GM12892 (cell line): ENCODE results near the gene NGF.

ENCODE experiments used
- POLR2A ChIP-seq: IDR thresholded peaks from 2 replicates; pipeline ENCODE4 v1.6.1; 2011; ENCODE audit warnings: low read depth, low read length, control low read depth
- POLR2AphosphoS5 ChIP-seq: IDR thresholded peaks from 2 replicates; pipeline ENCODE4 v1.6.1; 2011; ENCODE audit warnings: low read depth, low read length, control low read depth

GRCh38 chr1:115320377-115320776 is 17.7 kb downstream of the NGF start:
- TF ChIP-seq POLR2A (no peak), POLR2AphosphoS5 (no peak)
